HG03460 (cell line): ENCODE measurements around the gene CETN1.

Source experiments
- ATAC-seq: cut with Tn5 transposase; IDR thresholded peaks from one replicate; pipeline ENCODE4 v1.9.1; 2021; ENCODE audit not compliant: unreplicated experiment

The CETN1 gene

GRCh38 chr18:574865-575645, 5.1 kb upstream of the CETN1 start:
- ATAC-seq = no peak

DNA sequence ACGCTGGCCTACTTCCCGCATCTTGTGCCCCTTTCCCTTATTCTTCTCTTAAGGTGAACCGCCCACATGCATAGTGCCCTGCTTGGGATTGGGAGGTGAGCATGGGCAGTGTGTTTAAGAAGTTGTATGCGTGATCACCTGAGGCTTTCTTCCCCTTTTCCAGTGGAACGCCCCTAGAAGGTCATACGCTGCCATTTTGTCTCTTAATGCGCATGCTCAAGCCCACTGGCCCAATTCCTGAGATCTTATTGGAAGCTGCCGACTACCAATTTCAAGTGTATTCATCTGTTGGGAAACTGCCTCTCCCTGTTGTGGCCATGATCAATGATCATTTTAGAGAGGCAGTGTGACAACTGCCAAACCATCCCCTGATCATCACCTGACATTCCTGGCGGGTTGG, 3.3 kb upstream of the CETN1 start:
- ATAC-seq = no peak

- no peak for ATAC-seq
These were observed 2.4 kb upstream of the CETN1 start for GRCh38 chr18:577643-578375.

DNA sequence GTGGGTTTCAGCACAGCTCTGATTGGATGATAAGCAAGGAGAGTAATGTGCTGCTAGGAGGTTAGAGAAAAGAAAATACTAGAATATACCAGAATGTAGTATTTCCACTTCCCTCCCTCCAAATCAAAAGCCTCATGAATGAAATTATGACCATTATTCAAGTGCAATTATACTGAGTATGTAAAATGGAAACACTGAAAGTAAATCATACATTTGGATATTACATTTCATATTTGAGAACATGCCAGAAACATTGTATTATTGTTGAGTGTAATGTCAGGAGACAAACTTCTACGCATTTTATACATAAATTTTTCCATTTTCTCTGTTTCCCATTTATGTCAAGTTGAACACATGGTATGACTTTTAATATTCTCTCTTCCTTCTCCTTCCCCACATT, 942 bp upstream of the CETN1 start:
- ATAC-seq = no peak

GRCh38 chr18:581096-581495, 916 bp downstream of the CETN1 start:
- no peak for ATAC-seq

DNA sequence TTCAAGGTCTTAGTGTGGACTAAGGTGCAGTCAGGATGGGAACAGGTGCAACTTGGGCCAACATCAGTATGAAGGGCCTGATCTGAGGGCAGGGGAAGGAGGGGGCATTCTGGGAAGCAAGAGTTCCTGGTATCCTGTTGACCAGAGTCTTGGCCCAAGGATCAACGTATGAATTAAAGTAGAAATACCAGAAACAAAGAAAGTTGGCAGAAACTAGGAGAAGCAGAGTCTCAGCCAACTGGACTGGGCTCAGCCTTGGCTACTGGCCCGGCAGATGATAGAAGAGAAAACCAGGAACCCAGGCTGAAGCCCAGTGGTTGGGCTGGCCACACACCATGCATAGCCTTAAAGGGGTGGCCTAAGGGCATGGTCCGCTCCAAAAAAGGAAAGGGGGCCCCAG, 2.3 kb downstream of the CETN1 start:
- ATAC-seq = no peak

- ATAC-seq = no peak
These were observed 14.9 kb downstream of the CETN1 start for GRCh38 chr18:595068-595467.

- no peak for ATAC-seq
These were observed 15.4 kb downstream of the CETN1 start for GRCh38 chr18:595571-595970.

DNA sequence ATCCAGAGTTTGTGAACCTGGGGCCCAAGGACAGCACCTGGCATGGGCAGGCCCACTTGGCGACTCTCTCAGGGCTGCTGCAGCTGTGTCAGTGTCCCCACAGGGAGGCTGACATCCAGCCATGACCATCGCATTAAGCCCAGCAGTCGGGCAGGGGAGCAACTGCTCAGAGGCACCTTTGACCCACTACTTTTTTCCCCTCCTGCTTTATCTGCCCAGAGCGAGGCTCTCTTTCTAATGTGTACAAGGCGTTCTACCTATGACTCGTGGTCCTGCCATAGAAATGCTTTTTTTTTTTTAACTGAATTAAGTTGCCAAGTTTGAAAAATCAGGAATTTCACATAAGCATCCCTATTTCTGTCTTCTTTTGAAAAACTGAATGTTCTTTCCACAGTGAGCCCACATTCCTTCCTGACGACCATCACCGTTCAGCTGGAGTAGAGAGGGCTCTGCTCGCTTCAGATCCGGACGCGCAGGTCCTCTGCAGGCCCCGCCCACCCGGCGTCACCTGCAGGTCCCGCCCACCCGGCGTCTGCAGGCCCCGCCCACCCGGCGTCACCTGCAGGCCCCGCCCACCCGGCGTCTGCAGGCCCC, 16.2 kb downstream of the CETN1 start:
- peak; percentile 51 for ATAC-seq

DNA sequence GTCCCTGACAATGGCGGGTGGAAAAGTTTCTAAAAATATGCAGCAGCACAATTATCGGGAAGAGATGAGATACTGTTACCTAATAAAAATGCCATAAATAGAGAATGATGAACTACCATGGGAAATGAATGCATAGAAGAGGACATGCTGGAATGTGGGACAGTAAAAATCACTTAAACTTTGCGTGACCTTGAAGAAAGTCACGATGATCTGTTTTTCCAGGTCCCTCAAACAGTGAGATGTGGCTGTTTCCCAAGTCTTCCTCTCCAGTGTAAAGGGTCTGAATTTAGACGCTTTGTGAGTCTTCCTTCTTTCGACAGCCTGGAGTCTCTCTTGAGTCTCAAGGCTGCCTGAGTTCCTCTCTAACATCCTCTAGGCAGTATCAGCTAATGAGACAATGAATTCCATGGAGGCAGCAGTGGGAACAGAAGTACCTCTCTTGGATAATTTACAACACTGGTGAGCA, 18.0 kb downstream of the CETN1 start:
- no peak for ATAC-seq

DNA sequence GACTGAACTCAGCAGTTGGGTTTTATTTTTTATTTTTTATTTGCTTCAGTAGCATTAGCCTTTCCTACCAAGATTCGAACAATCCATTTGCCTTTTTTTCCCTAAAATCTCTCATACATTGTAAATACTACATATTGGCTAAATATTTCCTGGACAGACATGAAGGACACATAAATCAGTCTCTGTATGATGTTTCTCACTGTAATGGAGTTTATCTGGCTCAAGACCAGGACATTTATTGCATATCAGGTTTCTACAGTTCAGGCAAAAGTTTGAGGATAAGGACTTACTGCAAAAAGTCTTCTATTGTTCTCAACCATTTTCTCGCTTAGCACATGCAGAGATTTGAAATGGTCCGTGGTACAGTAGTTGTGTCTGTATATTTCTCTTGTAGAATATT, 19.9 kb downstream of the CETN1 start:
- ATAC-seq = no peak

GRCh38 chr18:604771-605170, 24.6 kb downstream of the CETN1 start:
- ATAC-seq = no peak

- no peak for ATAC-seq
These were observed 27.8 kb downstream of the CETN1 start for GRCh38 chr18:607930-608329.

DNA sequence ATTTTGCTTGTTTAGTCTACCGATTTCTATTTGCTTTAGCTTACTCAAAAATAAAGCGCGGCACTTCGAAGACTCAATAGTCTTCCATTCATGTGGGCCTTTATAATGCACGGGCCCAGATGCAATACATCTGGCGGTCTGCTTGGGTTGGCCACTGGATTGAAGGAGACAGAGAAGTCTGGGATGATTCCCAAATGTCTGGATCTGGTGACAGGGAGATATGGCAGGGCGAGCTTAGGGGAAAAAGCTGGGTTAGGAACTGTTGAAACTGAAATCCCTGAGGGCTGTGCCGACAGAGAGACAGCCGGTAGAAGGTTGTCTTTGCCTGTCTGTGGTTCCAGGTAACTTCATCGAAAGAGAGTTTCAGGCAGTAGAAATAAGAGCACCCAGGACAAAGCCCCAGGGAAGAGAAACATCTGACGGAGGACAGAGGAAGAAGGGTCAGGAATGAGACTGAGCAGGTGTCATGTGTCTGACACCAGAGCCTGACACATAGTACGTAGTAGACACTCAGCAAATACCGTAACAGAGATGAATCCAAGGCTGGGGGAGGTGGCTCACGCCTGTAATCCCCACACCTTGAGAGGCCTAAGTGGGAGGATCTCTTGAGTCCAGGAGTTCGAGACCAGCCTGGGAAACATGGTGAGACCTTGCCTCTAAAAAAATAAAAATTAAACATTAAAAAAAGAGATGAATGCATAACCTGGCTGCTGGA, 30.2 kb downstream of the CETN1 start:
- no peak for ATAC-seq

DNA sequence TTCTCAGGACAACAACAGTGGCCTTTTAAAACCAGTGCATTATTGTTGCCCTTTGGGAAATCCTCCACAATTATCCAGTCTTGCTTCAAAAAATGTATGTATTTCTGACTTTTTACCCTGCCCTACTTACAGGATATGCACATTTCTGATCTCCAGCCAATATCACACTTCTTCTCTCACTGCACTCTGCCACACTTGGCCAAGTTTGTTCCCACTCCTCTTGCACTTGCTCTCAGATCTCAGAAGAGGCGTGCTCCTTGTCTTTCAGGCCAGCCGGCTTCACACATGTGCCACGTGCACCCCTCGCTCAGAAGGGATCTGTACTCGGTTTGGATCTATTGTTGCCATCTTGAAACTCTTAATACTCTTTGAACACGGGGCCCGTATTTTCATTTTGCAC, 32.0 kb downstream of the CETN1 start:
- no peak for ATAC-seq

- no peak for ATAC-seq
These were observed 34.0 kb downstream of the CETN1 start for GRCh38 chr18:614193-614592.

DNA sequence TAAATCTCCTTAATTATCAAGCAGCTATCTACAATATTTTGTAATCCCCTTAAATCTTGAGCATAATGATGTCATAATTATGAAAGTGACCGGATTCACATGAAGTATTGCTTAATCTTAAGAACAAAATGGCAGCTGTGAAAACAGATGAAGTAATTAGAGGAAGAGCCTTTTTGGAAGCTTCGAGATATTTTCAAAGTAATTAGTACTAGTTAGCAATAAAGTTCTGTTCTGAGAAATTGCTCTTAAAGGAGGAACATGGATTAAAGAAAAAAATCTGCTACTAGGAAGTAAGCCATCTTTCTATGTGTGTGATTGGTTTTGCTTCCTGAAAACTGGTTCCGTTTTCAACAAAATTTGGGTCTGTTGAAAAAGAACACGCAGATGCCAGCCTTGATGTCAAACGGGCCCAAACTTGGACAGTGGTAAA, 34.9 kb downstream of the CETN1 start:
- ATAC-seq = no peak

DNA sequence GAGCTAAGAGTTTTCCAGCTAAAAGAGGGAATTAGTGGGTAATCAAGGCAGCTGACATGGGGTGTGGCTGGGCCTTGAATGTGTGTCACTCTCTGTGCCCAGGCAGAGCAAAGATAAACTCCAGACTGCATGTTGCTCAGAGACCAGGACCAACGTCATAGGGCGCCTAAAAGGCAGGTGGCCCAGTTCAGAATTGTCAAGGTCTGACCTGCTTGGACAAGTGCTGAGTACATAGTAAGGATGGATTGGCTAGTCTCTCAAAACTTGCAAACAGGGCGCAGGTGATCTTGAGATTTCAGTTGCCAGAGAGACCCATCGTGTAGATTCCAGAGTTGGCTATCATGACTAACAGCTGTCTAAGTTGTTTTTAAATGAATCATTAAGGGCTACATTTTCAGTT, 35.6 kb downstream of the CETN1 start:
- no peak for ATAC-seq

DNA sequence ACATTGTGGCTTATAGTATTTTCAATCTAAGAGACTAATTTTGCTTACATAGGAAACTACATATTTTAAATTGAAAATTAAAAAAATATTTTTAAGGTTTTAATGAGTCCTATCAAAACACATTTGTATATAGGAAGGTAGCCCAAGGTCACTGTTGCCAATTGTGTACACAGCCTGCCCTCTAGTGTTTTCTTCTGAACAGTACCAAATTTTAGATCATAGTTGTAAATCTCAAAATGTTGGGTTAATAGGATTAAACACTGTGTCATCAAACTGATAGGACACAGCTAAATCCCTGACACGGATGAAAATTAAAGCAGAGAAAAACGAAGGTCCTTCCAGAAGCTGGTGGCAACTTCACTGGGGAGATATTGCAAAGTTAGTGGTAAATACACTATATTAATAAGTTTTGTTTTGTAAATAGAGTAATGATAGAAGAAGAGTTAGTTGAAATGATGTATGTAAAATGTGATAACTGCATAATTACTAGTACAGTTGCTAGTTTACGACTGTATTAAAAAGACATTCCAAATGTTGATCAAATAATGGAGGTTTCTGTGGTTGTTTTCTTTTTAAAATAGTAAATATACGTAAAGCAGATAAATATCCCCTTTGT, 36.3 kb downstream of the CETN1 start:
- ATAC-seq = no peak

DNA sequence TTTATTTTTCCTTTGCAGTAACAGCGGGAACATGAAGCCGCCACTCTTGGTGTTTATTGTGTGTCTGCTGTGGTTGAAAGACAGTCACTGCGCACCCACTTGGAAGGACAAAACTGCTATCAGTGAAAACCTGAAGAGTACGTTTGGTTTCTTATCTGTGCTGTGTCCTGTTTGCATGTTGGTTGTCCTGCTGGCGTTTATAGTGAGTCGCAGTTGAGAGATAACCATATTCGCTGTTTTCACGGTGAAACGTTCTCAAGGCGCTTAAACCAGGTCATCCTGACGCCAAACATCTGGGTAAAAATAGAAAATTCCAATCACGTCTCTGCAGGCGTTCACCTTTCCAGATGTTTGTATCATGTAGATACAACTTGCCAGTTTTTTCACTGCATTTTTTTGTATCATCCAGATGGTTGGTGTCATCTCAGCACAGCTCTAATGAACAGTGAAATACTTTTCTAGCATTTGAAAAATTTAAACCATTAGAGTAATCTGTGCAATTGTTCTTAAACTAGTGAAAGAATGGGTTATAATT, 37.9 kb downstream of the CETN1 start:
- ATAC-seq = no peak

DNA sequence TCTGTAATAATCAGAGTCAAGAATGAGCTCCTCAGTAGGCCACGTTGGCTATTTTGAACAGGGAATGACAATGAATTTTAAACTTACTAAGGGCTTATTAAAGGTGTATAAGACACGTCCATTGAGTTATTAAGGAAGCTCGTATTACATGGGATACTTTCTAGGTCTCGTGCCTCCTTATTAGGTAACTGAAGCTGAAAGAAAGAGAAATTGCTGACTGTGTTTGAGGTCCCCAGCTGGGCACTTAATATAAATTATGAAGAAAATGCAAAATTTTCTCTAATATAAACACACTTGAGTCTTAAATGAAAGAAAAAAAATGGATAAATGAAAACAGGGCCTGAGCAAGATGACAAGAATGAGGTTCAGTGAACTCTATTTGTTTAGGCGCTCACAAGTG, 38.4 kb downstream of the CETN1 start:
- ATAC-seq = no peak
